ENCODE results near the gene ZNF585A.
"Not testable (repeated sequence)": the region's sequence is repeated elsewhere in the genome, so short reads cannot be mapped to it uniquely, and the experiment has no call there.

ZNF585A gene

DNA sequence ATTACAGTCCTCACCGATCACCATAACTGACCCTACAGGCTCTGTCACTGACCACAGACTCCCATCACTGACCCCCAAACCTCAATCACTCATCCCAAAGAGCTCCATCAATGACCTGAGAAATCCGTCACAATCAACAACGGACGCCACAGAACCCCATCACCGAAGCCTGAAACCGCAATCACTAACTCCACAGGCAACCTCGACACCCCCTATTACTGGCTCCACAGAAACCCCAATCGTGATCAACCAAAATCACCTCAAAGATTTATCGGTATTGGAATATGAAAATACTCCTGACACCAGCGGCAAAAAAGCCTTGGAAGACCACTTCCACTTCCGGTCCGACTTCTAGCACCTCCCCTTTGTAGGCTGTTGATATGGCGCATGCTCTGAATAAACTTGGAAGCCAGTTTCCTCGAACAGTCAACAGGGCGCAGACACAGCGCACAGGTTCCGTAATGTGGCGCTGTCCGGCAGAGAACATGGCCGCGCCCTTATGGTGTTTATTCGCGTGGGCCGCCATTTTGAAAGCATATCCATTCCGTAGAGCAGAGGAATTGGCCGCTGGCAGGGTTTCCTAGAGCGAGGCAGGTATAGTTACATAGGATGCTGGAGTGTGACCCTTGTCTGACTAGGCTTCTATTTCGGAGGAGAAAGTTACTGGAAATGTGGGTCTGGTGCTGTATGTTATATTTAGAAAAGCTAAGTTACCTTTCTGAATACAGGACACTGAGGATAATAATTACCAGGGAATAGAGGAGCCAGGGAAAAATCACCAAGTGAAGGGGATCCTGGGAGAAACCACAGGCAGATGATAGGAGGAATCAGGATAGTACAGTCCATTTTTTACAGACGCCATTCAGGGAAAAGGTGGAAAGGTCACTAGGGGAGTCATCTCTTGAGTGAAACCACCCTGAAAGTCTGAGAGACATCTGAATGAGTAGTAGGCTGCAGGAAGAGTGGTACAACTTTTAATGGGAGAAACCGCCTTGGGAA is at the start of gene ZNF585A:
TSS of gene ZNF585A (minus strand) at position 328 of the 999 bp plus-strand sequence. CDS start 2,785 bp downstream, outside the sequence.
- DNase-seq: peak; percentile 100

DNA sequence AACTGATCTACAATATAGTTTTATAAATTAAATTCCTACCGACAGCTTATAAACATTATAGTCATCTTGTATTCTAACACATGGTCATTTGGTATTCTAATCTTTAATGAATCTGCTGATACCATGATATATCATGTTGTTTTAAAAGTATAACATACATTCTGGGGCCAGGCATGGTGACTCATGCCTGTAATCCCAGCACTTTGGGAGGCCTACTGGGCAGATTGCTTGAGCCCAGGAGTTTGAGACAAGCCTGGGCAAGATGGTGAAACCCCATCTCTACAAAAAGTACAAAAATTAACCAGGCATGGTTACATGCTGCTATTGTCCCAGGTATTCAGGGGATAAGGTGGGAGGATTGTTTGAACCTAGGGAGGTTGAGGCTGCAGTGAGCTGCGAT is 48.6 kb upstream of the ZNF585A start:
- no peak for DNase-seq

DNA sequence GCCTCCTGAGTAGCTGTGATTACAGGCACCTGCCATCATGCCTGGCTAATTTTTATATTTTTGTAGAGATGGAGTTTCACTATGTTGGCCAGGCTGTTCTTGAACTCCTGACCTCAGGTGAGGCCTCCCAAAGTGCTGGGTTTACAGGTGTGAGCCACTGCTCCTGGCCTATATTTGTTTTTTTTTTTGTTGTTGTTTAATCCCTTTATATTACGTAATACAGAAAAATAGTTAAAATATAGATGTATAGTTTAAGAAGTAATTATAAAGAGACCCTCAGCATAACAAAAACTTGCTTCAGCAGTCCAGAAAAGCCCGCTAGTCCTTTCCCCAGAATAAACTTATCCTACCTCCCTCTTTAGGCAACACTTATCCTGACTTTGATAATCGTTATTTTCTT is 47.9 kb upstream of the ZNF585A start:
- DNase-seq: no peak

DNA sequence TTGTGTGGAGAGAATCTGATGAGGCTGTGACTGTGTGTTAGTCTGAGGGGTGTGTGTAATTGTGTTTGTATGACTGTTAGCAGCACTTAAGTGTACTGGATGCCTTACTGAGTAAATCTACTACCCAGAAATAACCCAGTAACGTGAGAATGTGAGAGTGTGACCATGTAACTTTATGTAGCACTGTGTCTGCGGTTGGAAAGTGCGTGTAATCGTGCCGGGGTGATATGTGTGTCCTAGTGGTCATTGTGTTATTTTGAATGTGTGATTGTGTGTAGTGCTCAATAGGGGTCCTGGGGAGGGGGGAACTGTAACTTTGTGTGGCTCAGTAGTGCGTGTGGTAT is 46.1 kb upstream of the ZNF585A start:
- no peak for DNase-seq

DNA sequence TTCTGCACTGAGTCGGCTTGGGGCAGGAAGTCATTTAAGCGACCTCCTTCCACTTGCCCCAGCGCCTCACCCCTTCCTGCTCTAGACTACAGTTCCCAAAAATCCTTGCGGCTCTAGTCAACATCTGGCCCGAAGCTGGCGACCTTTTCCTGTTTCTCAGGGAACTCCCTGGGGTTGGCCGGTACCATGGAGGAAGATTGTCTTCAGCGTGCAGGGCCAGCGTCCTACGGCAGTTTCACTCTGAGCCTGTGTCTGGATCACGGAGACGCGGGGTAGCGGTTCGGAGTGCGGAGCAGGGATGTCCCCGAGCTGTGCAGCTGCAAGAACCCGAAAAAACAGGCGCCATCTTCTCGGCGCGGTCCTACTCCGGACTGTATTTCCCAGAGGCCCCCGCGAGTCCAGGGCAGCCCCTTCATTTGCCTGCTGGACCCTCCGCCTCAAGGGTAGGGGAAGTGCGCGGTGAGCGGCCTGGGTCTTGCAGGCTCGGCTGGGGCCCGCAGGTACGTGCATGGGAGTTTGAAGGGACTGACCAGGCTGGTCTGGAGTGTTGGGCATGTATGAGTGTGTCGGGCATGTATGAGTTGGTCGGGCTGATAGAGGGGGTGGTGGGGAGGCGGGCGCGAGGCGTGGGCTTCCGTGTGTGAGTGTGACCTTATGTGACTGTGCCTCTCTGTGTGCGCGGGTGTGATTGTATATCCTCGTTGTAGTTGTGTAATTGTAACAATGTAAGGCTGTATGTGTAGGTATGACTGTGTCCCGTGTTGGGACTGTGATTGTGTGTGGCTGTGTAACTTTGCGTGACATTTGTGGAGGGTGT is 45.5 kb upstream of the ZNF585A start, which contains the start of gene ZNF383:
TSS of gene ZNF383 (plus strand) at position 440 of the 817 bp plus-strand sequence. CDS start 12,240 bp downstream, outside the sequence.
- peak; percentile 100 for DNase-seq

GRCh38 chr19:37217480-37217774 is 44.9 kb upstream of the ZNF585A start:
- DNase-seq: no peak

- no peak for DNase-seq
Measured at GRCh38 chr19:37197768-37198167, 25.3 kb upstream of the ZNF585A start.

DNA sequence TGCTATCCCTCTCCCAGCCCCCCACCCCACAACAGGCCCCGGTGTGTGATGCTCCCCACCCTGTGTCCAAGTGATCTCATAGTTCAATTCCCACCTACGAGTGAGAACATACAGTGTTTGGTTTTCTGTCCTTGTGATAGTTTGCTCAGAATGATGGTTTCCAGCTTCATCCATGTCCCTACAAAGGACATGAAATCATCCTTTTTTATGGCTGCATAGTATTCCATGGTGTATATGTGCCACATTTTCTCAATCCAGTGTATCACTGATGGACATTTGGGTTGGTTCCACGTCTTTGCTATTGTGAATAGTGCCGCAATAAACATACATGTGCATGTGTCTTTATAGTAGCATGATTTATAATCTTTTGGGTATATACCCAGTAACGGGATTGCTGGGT is 24.6 kb upstream of the ZNF585A start:
- DNase-seq: not testable (repeated sequence)

- not testable (repeated sequence) for DNase-seq
Measured at GRCh38 chr19:37195248-37195647, 22.8 kb upstream of the ZNF585A start.

- not testable (repeated sequence) for DNase-seq
Measured at GRCh38 chr19:37186071-37186470, 13.6 kb upstream of the ZNF585A start.

- no peak for DNase-seq
Measured at GRCh38 chr19:37165635-37166034, 6.9 kb downstream of the ZNF585A start.

GRCh38 chr19:37160153-37160552 is 12.3 kb downstream of the ZNF585A start:
- no peak for DNase-seq

- DNase-seq: no peak
Measured at GRCh38 chr19:37148214-37148613, 24.3 kb downstream of the ZNF585A start.

GRCh38 chr19:37136111-37136510 is 36.4 kb downstream of the ZNF585A start:
- DNase-seq: no peak

- DNase-seq: no peak
Measured at GRCh38 chr19:37128821-37129177, 43.7 kb downstream of the ZNF585A start.

- DNase-seq: no peak
Measured at GRCh38 chr19:37127999-37128820, 44.3 kb downstream of the ZNF585A start.

DNA sequence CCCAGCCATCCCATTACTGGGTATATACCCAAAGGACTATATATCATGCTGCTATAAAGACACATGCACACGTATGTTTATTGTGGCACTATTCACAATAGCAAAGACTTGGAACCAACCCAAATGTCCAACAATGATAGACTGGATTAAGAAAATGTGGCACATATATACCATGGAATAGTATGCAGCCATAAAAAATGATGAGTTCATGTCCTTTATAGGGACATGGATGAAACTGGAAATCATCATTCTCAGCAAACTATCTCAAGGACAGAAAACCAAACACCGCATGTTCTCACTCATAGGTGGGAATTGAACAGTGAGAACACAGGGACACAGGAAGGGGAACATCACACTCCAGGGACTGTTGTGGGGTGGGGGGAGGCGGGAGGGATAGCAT is 50.4 kb downstream of the ZNF585A start:
- not testable (repeated sequence) for DNase-seq

DNA sequence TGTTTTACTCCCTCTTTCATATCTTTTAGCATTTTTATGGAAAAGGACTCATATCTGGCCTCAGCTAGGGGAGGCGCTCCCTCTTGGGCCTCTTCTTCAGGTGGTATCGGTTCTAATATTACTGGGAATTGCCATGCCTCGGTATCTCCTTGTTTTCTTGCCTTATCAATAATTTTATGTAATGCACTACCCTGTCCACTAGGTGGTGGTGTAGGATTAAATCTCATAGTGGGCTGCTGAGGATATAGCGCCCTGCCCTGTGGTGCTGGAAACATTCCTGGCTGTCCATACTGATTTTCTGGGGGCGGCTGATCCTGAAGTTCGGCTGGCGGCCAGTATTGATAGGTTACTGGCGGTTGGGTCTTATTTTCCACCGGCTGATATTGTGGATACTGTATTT is 58.5 kb downstream of the ZNF585A start:
- DNase-seq: no peak

DNA sequence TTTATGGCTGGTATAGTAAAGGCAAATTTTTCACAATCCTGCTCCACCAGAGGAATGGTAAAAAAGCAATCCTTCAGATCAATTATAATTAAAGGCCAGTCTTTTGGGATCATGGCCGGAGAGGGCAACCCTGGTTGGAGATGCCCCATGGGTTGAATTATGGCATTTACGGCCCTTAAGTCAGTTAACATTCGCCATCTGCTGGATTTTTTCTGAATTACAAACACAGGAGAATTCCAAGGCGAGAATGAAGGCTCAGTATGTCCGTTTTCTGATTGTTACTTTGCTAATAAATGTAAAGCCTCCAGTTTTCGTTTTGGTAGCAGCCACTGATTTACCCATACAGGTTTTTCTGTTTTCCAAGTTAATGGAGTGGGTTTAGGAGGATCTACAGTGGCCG is 60.7 kb downstream of the ZNF585A start:
- not testable (repeated sequence) for DNase-seq

GRCh38 chr19:37104135-37104534 is 68.4 kb downstream of the ZNF585A start:
- DNase-seq: not testable (repeated sequence)

DNA sequence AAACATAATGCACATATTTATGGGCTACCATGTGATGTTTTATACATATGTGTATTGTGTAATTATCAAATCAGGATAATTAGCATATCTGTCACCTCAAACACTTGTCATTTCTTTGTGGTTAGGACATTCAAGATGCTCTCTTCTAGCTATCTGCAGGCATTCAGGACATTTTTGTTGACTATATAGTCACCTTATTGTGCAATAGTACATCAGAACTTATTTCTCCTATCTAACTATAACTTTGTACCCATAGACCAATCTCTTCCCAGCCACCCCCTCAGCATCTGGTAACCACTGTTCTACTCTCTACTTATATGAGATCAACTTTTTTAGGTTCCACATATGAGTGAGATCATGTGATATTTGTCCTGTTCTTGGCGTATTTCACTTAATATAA is 73.9 kb downstream of the ZNF585A start:
- DNase-seq: no peak

GRCh38 chr19:37095859-37096258 is 76.6 kb downstream of the ZNF585A start:
- DNase-seq: no peak

Measured in NCI-H2227 treated with DMSO at 0.1 percent for 48 hours (cell line).